Skeletal muscle cell (primary cell): ENCODE results near the gene DOCK6.
A peak's percentile ranks its signal among the peaks of the same experiment; 100 is the strongest.
"Not testable (repeated sequence)": the region's sequence is repeated elsewhere in the genome, so short reads cannot be mapped to it uniquely, and the experiment has no call there.

Source experiments
- DNase-seq: peaks from one replicate; pipeline ENCODE4 v3.0.0-alpha.2; 2010; ENCODE audit warnings: low read depth
- H3K4me3 ChIP-seq: 2 replicates; pipeline ENCODE4 v1.5.1; 2011; ENCODE audit warnings: low read depth, mild to moderate bottlenecking, control low read depth, low read length, moderate library complexity

DOCK6 gene

DNA sequence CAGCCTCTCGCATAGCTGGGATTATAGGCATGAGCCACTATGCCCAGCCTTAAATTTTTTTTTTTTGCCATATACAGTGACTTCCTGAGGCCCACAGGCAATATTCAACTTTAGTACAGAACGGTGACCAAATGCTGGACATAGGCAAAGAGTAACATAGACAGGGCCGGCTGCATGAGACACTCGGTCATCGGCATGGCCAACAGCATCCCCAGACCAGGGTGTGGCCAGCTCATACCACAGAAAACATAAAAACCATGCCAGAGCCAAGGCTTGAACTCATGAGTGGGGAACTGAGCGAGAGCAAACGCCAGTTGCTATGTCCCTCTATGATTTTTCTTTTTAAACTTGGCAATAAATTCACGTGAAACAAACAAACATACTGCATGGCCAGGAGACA lies 82.0 kb downstream of the DOCK6 start:
- DNase-seq, result no peak
- no peak overlapping the region for H3K4me3 ChIP-seq

DNA sequence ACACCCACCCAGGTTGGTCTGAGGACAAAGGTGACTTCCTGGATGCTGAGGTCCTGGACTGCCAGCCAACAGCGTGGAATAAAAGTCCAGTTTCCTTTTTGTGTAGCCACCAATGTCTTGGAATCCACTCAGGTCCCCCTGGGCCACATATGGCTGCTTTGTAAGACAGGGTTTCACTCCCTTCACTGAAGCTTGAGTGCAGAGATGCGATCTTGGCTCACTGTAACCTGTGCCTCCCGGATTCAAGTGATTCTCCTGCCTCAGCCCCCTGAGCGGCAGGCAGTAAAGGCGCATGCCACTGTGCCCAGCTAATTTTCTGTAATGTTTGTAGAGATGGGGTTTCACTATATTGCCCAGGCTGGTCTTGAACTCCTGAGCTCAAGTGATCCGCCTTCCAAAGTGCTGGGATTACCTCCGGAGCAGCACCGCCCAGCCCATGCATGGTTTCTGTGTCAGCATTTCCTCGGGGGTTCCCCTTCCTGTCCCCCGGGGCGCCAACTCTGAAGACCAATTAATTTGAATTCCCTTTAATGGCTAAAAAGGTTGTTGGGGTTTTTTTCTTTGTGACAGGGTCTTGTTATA lies 82.5 kb downstream of the DOCK6 start:
- no peak overlapping the region for H3K4me3 ChIP-seq
- no peak for DNase-seq

DNA sequence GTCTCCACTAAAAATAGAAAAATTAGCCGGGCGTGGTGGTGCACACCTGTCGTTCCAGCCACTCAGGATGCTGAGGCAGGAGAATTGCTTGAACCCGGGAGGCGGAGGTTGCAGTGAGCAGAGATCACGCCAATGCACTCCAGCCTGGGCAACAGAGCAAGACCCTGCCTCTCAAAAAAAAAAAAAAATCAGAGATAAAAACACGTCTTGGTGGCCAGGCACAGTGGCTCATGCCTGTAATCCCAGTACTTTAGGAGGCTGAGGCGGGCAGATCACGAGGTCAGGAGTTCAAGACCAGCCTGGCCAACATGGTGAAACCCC lies 83.2 kb downstream of the DOCK6 start:
- not testable (repeated sequence) for DNase-seq, H3K4me3 ChIP-seq

DNA sequence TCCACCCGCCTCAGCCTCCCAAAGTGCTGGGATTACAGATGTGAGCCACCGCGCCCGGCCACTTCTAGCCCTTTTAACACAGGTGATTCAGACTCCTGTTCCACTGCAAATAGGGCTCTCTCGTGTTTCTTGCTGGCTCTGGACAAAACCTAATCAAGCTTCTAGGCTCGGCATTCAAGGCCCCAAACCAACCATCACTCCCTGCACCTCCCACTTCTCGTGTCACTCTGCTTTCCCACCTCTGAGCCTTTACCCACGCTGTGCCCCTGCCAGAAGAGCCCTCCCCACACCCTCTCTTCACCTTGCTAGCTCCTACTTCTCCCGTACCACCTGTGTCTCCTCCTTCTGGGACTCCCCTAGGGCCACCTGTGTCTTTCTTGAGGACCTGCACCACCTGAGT lies 84.7 kb downstream of the DOCK6 start:
- no peak for DNase-seq
- no peak overlapping the region for H3K4me3 ChIP-seq

DNA sequence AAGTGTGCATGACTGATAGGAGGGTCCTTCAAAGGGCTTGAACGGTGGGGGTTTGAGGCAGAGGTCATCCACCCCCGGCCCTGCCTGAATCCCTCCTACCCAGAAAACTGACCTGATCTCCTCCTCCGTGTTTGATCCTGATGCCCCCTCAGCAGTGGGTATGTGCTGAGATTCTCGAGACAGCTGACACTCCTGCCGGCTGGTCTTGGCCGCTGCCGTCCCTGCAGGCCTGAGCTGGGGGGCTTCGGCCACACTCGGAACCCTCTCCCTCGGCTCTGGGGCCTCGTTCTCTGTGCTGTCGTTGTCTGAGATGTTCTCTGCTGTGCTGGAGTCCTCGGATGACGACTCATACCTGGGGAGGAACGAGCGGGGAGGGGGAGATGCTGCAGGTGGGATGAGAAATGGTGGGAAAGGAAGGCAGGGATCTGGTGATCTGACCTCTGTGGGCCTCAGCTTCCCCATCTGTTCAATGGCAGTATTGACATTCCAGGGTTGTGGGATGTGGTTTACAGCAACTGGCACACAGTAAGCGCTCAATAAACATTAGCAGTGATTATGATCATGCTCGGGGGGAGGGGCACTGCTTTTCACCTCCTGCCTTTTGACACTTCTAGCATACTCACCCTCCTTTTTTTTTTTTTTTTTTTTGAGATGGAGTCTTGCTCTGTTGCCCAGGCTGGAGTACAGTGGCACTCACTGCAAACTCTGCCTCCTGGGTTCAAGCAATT lies 85.7 kb downstream of the DOCK6 start:
- no peak overlapping the region for H3K4me3 ChIP-seq
- DNase-seq, result no peak

DNA sequence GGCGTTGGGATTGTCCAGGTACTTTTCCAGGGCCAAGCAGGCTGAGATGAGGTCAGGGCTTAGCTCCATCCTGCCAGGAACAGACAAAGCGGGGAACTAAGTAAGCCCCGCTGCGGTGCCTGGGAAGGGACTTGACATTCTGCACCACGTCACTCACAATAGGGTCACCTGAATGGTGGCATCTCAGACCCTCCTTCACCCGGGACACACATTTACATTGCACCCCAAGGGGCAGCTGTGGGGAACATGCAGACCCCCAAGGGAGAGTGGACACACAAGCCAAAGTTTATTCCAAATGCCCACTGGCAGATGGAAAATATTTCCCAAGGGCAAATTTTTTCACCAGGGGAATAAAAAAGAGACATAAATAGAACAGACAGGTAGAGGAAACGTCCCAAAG lies 86.4 kb downstream of the DOCK6 start:
- DNase-seq, result no peak
- H3K4me3 ChIP-seq, result no peak overlapping the region

DNA sequence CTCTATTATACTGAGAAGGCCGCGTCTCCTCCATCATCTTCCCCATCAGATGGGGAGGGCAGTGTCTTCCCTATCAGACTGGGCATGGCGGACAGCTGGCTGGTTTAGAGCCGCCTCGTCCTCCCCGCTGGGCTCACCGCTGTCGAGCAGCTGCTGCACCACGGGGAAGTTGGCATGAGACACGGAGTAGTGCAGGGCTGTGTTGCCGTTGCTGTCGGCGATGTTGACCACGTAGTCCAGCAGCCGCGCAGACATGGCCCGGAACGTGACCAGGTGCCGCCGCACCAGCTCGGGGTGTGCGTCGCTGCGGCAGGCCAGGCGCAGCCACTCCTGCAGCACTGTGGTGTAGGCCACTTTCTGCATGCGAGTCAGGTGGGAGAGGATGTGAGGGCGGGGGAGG lies 88.0 kb downstream of the DOCK6 start:
- DNase-seq, result no peak
- no peak overlapping the region for H3K4me3 ChIP-seq

DNA sequence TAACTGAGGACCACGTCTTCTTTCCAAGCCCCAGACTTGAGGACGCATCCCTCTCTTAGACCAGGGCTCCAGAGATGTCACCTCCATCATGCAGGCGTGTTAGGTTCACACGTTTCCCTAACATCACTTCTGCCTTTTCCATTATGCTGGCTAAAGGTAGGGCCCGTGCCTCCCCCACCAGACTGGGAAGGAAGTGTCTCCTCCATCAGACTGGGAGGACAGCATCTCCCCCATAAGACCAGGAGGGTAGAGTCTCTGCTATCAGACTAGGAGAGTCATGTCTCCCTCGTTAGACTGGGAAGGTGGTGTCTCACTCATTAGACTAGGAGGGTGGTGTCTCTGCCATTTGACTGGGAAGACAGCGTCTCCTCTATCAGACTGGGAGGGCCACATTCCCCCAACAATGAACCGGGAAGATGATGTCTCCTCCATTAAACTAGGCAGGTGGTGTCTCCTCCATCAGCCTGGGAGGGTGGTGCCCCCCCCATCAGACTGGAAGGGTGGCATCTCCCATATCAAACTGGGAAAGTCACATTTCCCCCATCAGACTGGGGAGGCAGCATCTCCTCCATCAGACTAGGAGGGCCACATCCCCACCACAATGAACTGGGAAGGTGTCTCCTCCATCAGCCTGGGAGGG lies 88.7 kb downstream of the DOCK6 start:
- no peak overlapping the region for H3K4me3 ChIP-seq
- no peak for DNase-seq

DNA sequence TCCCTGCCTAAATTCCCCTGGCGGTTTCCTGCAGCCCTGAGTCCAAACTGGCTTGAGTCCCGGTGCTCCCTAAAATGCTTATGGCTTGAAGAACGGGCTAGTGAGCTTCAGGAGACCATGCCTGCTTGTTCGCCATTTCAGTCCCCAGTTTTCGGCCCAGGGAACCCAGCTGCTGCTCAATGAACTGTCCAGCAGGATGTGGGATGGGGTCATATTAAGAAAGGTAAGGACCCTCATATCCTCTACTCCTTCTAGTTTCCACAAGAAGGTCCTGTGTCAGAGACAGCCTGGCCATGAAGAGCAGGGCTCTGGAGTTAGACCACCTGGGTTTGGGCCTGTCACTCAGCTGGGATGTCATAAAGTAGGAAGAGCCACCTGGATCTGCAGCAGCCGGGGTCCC lies 89.7 kb downstream of the DOCK6 start:
- DNase-seq, result no peak
- H3K4me3 ChIP-seq, result no peak overlapping the region

DNA sequence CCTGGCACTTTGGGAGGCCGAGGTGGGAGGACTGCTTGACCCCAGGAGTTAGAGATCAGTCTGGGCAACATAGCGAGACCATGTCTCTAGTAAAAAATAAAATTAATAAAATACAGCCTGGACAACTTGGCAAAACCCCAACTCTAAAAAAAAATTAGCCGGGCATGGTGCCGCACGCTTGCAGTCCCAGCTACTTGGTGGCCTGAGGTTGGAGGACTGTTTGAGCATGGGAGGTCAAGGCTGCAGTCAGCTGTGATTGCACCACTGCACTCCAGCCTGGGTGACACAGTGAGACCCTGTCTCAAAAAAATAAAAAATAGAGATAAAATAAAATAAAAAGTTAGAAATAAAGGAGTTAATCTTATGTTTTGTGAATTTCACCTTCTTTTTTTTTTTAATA lies 91.2 kb downstream of the DOCK6 start:
- DNase-seq, result no peak

DNA sequence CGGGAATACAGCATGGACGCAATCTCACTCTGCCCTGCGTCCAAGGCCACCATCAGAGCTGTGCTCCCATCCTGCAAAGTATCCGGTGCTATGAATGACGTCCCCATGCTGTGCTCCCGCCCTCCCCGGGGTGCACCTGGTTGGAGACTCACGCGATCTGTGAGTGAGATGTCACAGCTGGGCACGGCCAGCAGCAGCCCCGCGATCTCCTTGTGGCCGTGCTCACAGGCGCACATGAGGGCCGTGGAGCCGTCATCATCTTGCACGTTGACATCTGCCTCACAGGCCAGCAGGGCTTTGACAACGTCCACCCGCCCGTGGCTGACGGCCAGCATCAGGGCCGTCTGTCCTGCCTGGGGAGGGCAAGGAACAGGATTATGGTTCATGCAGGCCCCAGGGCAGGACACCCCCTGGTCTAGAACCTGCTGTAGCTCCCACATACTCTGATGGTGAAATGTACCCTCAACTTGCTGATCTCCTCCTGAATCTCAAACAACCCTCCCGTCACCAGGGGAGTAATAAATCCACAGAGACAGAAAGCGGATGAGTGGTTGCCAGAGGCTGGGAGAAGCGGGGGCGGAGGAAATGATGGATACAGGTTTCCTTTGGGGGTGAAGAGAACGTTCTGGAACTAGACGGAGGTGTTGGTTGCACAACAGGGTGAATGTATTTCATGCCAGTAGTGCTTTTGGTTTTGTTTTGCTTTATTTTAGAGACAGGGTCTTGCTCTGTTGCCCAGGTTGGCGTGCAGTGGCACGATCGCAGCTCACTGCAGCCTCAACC lies 92.2 kb downstream of the DOCK6 start:
- DNase-seq, result peak; percentile 74
- no peak overlapping the region for H3K4me3 ChIP-seq

More for the DNA sequence above, 91.2 kb downstream of the DOCK6 start:
- no peak overlapping the region for H3K4me3 ChIP-seq

DNA sequence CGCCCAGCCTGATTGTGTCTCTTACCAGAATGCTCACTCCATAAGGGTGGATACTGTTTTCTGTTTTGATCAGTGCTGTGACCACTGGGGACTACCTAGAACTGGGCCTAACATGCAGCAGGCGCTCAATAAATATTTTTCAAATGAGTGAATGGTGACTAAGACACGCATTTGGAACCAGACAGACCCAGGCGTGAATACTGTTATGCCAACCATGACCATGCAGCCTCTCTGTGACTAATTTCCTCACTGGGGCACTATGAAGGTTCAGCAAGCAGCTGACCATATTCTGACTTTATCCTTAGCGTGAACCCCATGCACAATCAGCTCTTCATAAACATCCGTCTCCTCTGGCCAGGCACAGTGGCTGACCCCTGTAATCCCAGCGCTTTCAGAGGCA lies 93.8 kb downstream of the DOCK6 start:
- DNase-seq, result peak; percentile 83
- H3K4me3 ChIP-seq, result no peak overlapping the region

DNA sequence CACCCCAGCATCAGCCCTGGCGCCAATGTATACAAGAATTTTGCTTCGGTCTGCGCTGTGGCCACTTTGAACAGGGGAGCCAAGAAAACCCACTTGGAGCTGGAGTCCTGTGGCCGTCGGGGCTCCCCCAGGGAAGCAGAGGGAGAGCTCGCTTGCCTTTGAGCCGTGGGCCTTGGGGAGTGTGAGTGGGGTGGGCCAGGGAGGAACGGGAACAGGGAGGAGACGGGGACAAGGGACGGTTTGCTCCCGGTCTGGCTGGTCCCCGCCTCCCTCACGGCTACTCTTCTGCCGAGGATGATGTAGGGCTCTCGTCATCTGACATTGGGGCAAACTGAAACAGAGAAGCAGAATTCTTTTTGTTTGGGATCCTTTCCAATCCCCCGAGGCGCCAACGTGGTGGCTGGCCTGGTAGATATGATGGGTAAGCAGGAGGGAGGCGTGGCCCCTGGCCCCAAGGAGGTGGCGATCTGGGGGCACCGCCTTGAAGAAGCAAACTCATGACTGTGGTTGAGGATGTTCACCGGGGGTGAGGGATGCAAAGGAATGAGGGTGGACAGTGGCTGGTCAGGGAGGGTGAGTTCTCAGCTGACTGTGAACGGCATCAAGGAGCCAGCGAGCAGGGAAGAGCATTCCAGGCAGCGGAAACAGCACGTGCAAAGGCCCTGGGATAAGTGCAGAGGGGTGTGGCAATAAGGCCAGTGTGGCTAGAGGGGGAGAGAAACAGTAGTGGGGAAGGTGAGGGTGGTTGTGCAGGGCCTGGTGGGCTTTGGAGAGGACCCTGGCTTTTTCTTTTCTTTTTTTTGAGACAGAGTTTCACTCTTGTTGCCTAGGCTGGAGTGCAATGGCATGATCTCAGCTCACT lies 95.8 kb downstream of the DOCK6 start:
- no peak for DNase-seq
- no peak overlapping the region for H3K4me3 ChIP-seq

DNA sequence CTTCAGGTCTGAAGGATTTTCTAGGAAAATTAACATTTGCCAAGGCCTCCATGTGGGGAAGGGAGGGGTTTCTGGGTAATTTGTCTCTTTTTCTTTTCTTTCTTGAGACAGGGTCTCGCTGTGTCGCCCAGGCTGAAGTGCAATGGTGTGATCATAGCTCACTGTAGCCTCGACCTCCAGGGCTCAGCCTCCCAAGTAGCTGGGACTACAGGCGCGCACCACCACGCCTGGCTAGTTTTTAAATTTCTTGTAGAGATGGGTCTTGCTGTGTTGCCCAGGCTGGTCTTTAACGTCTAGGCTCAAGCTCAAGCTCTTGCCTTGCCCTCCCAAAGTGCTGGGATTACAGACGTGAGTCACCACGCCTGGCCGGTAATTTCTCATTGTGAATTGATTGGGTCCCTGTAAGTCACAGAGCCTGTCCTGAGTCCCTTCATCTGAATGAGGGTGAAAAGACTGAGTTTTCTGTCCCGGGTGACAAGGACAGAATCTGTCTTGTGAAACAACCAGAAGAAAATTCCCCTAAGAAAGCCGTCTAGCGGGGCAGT lies 96.8 kb downstream of the DOCK6 start:
- DNase-seq, result no peak
- H3K4me3 ChIP-seq, result no peak overlapping the region

DNA sequence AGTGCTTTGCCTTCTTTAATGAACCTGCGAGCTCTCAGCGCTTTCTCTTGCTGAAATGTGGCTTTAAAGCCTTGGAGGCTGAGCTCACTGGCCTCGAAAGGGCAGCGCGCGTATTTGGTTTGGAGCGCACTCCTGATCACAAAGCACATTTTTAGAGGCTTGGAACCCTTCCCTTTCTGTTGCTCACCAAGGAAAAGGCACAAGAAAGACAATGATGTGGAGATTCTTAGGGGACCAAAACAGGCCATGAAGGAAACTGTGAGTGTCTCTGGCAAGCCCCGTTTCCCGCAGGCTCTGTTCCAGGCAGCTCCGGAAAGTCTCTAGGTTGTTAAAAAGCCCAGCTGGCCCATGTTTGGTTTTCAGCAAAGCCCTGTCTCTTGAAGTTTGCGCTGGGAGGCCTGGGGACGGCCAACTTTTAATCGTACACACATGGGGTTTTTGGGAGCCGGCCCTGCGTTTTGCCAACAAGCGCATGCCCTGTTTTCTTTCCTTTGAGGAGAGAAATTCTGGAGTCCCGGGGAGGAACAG lies 97.4 kb downstream of the DOCK6 start:
- peak; percentile 68 for DNase-seq
- H3K4me3 ChIP-seq, result no peak overlapping the region

DNA sequence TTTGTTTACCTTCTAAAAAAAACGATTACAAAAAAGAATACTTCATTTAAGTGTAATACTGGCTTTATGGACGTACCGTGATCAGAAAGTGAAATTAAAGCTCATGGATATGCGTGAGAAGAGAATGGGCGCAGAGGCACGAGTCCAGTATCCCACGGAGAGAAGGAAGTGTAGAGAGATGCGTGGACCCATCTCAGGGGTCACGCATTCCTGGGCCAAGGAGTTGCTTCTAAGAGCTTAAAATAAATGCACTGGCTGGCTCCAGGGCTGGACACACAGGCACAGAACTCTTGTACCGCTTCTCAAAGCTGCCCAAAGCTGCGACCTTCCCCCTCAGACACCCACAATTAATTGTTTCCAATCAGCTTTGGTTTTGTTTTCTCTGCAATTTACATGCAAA lies 98.0 kb downstream of the DOCK6 start:
- H3K4me3 ChIP-seq, result no peak overlapping the region
- DNase-seq, result no peak

DNA sequence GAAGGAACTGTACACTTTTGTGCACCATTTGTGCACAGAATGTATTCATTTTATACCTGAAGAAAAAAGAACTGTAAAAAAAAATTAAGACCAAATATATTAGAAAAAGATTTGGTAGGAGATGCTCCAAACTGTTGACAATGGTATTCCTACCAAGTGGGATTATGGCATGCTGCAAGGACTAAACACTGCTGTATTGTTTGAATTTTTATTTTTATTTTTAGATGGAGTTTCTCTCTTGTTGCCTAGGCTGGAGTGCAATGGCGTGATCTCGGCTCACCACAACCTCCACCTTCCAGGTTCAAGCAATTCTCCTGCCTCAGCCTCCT lies 101.9 kb downstream of the DOCK6 start:
- DNase-seq, result not testable (repeated sequence)

DNA sequence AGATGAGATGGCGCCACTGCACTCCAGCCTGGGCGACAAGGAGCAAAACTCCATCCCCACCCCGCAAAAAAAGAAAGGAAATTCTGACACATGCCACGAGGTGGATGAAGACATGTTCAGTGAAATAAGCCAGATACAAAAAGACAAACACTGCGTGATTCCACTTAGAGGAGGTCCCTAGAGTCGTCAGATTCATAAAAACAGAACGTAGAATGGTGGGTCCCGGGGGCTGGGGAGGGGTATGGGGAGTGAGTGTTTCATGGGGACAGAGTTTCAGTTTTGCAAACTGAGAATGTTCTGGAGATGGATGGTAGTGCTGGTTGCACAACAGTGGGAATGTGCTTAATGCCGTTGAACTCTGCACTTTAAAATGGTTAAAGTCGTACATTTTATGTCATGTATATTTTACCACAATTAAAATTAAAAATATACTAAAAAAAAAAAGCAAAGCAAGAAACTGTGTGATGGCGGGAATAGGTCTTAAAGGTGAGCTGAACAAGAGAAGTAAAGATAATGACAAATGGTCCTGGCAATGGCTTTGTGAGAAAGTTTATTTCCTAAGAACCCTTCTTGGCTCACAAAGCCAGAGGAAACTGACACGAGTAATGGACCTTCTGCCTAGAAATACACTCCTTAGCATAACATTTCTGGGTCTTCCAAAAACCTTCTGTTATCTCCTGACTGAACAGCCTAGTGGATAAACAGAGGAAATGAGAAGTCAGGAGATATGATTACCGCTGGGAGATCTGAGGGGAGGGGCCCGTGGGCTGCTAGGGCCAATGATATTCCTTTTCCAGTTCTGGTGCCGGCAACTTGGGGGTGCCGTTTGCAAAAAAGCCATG lies 102.5 kb downstream of the DOCK6 start:
- no peak for DNase-seq
- H3K4me3 ChIP-seq, result no peak overlapping the region

More for the DNA sequence above, 101.9 kb downstream of the DOCK6 start:
- not testable (repeated sequence) for H3K4me3 ChIP-seq
